Measurements from ENCODE around the gene KCNK7.

DNA sequence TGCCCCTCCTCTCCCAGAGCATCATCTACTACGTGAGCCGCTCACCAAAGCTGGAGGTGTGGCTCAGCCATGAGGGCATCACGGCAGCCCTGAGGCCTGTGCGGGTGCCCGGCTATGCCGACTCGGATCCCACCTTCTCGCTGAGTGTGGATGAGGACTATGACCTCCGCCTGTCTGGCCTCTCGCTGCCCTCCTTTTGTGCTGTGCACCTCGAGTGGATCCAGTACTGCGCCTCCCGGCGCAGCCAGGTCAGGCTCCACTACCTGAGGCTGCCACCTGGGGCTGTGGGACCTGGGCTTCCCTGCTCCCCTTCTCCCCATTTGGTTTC lies 38.5 kb upstream of the KCNK7 start:
- TF ChIP-seq, protein P1, sequence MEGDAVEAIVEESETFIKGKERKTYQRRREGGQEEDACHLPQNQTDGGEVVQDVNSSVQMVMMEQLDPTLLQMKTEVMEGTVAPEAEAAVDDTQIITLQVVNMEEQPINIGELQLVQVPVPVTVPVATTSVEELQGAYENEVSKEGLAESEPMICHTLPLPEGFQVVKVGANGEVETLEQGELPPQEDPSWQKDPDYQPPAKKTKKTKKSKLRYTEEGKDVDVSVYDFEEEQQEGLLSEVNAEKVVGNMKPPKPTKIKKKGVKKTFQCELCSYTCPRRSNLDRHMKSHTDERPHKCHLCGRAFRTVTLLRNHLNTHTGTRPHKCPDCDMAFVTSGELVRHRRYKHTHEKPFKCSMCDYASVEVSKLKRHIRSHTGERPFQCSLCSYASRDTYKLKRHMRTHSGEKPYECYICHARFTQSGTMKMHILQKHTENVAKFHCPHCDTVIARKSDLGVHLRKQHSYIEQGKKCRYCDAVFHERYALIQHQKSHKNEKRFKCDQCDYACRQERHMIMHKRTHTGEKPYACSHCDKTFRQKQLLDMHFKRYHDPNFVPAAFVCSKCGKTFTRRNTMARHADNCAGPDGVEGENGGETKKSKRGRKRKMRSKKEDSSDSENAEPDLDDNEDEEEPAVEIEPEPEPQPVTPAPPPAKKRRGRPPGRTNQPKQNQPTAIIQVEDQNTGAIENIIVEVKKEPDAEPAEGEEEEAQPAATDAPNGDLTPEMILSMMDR (IDR thresholded peaks at IDR 0.05; ENCODE audit: poor library complexity), result no peak
- no peak for TF ChIP-seq EZH2 (IDR thresholded peaks at IDR 0.05; ENCODE audit: borderline replicate concordance)

All from hepatocyte (in vitro differentiated cells).